ENCODE data around the gene CCDC43. TPM values are rescaled to one million over a fixed set of nuclear protein-coding genes. Genes with fewer than 3 reads are reported as not detected.
"Not testable (repeated sequence)": the region's sequence is repeated elsewhere in the genome, so short reads cannot be mapped to it uniquely, and the experiment has no call there.

CCDC43 gene
- total and polyA plus RNA-seq, 2 donors, result 19.3 to 22.8 TPM

- H3K4me3 ChIP-seq (ENCODE audit: low read length in 2 of 2), result no peak overlapping the region
- no peak for DNase-seq (ENCODE audit: low read depth in 6 of 9, low spot score in 9 of 9)
- whole genome bisulfite sequencing, result 99% methylated on average over 1 of the region's 1 CpG
These were observed 29.9 kb upstream of the CCDC43 start for GRCh38 chr17:44719444-44719843.

GRCh38 chr17:44708401-44709263 lies 19.1 kb upstream of the CCDC43 start, which contains the start of gene DBF4B:
Gene DBF4B, plus strand, starts transcription at chr17:44708665. Its CDS starts 156 bp downstream, at chr17:44708821.
- H3K27ac ChIP-seq (ENCODE audit: low read depth in 1 of 2, low read length in 1 of 2), result peak within 1 kb of the TSS; percentile 3 to 77
- under 1% methylated on average over 52 of the region's 52 CpGs for WGBS
- peaks cover 5 to 15% of the 10 kb centered on the region in 2 donors for H3K4me1 ChIP-seq (ENCODE audit: control insufficient read depth in 2 of 2, insufficient read depth in 2 of 2, low read length in 2 of 2)
- no peaks in the 10 kb centered on the region for H3K36me3 ChIP-seq (ENCODE audit: control insufficient read depth in 2 of 2, insufficient read depth in 2 of 2, low read length in 1 of 2)
- H3K9me3 ChIP-seq (ENCODE audit: control insufficient read depth in 2 of 2, insufficient read depth in 1 of 2, low read length in 1 of 2), result no peaks in the 10 kb centered on the region
- no peaks in the 10 kb centered on the region for H3K27me3 ChIP-seq (ENCODE audit: control insufficient read depth in 2 of 2, insufficient read depth in 1 of 2, low read length in 1 of 2)
- peak within 1 kb of the TSS; percentile 79 to 99 for H3K4me3 ChIP-seq (ENCODE audit: low read length in 2 of 2)
- peak; percentile 84 to 98 (median 93) for DNase-seq (ENCODE audit: low read depth in 6 of 9, low spot score in 9 of 9)

More at GRCh38 chr17:44719444-44719843, 29.9 kb upstream of the CCDC43 start:
- Histone ChIP-seq H3K27me3 (ENCODE audit: control insufficient read depth in 2 of 2, insufficient read depth in 1 of 2, low read length in 1 of 2) (no peaks in the 10 kb centered on the region), H3K4me1 (ENCODE audit: control insufficient read depth in 2 of 2, insufficient read depth in 2 of 2, low read length in 2 of 2) (no peaks in the 10 kb centered on the region), H3K27ac (ENCODE audit: low read depth in 1 of 2, low read length in 1 of 2) (no peak overlapping the region), H3K9me3 (ENCODE audit: control insufficient read depth in 2 of 2, insufficient read depth in 1 of 2, low read length in 1 of 2) (no peaks in the 10 kb centered on the region), H3K36me3 (ENCODE audit: control insufficient read depth in 2 of 2, insufficient read depth in 2 of 2, low read length in 1 of 2) (peaks cover 22 to 23% of the 10 kb centered on the region in 2 donors)

- no peaks in the 10 kb centered on the region for H3K9me3 ChIP-seq (ENCODE audit: control insufficient read depth in 2 of 2, insufficient read depth in 1 of 2, low read length in 1 of 2)
- no peaks in the 10 kb centered on the region for H3K36me3 ChIP-seq (ENCODE audit: control insufficient read depth in 2 of 2, insufficient read depth in 2 of 2, low read length in 1 of 2)
- DNase-seq (ENCODE audit: low read depth in 6 of 9, low spot score in 9 of 9), result no peak
- no peaks in the 10 kb centered on the region for H3K27me3 ChIP-seq (ENCODE audit: control insufficient read depth in 2 of 2, insufficient read depth in 1 of 2, low read length in 1 of 2)
- 24% methylated on average over 4 of the region's 4 CpGs for WGBS
- no peak overlapping the region for H3K27ac ChIP-seq (ENCODE audit: low read depth in 1 of 2, low read length in 1 of 2)
- peak overlapping the region; percentile 79 to 99 for H3K4me3 ChIP-seq (ENCODE audit: low read length in 2 of 2)
- peaks cover 5 to 15% of the 10 kb centered on the region in 2 donors for H3K4me1 ChIP-seq (ENCODE audit: control insufficient read depth in 2 of 2, insufficient read depth in 2 of 2, low read length in 2 of 2)
These were observed 18.3 kb upstream of the CCDC43 start for GRCh38 chr17:44707755-44708400.

GRCh38 chr17:44700288-44700687 lies 10.7 kb upstream of the CCDC43 start:
- H3K4me3 ChIP-seq (ENCODE audit: low read length in 2 of 2); H3K27me3 ChIP-seq (ENCODE audit: control insufficient read depth in 2 of 2, insufficient read depth in 1 of 2, low read length in 1 of 2); H3K36me3 ChIP-seq (ENCODE audit: control insufficient read depth in 2 of 2, insufficient read depth in 2 of 2, low read length in 1 of 2); H3K9me3 ChIP-seq (ENCODE audit: control insufficient read depth in 2 of 2, insufficient read depth in 1 of 2, low read length in 1 of 2); DNase-seq (ENCODE audit: low read depth in 6 of 9, low spot score in 9 of 9); H3K27ac ChIP-seq (ENCODE audit: low read depth in 1 of 2, low read length in 1 of 2); H3K4me1 ChIP-seq (ENCODE audit: control insufficient read depth in 2 of 2, insufficient read depth in 2 of 2, low read length in 2 of 2): not testable (repeated sequence)
- WGBS, result 96% methylated on average over 10 of the region's 10 CpGs

GRCh38 chr17:44693609-44694008 lies 4.0 kb upstream of the CCDC43 start:
- WGBS, result 89% methylated on average over 11 of the region's 11 CpGs
- Histone ChIP-seq H3K36me3 (ENCODE audit: control insufficient read depth in 2 of 2, insufficient read depth in 2 of 2, low read length in 1 of 2) (no peaks in the 10 kb centered on the region), H3K4me3 (ENCODE audit: low read length in 2 of 2) (no peak overlapping the region), H3K27me3 (ENCODE audit: control insufficient read depth in 2 of 2, insufficient read depth in 1 of 2, low read length in 1 of 2) (no peaks in the 10 kb centered on the region), H3K4me1 (ENCODE audit: control insufficient read depth in 2 of 2, insufficient read depth in 2 of 2, low read length in 2 of 2) (peaks cover 8 to 14% of the 10 kb centered on the region in 2 donors), H3K9me3 (ENCODE audit: control insufficient read depth in 2 of 2, insufficient read depth in 1 of 2, low read length in 1 of 2) (no peaks in the 10 kb centered on the region), H3K27ac (ENCODE audit: low read depth in 1 of 2, low read length in 1 of 2) (no peak overlapping the region)
- no peak for DNase-seq (ENCODE audit: low read depth in 6 of 9, low spot score in 9 of 9)

- WGBS, result 91% methylated on average over 21 of the region's 21 CpGs
These were observed 1.2 kb upstream of the CCDC43 start for GRCh38 chr17:44690746-44691306.

GRCh38 chr17:44688675-44689476 lies 700 bp downstream of the CCDC43 start:
- 4% methylated on average over 13 of the region's 13 CpGs for WGBS
- Histone ChIP-seq H3K4me3 (ENCODE audit: low read length in 2 of 2) (peak overlapping the region; percentile 65 to 85), H3K36me3 (ENCODE audit: control insufficient read depth in 2 of 2, insufficient read depth in 2 of 2, low read length in 1 of 2) (peaks cover under 1 to 7% of the 10 kb centered on the region in 2 donors), H3K4me1 (ENCODE audit: control insufficient read depth in 2 of 2, insufficient read depth in 2 of 2, low read length in 2 of 2) (peaks cover 9 to 14% of the 10 kb centered on the region in 2 donors), H3K27ac (ENCODE audit: low read depth in 1 of 2, low read length in 1 of 2) (peak overlapping the region in 1 of 2 donors; percentile 81), H3K9me3 (ENCODE audit: control insufficient read depth in 2 of 2, insufficient read depth in 1 of 2, low read length in 1 of 2) (no peaks in the 10 kb centered on the region), H3K27me3 (ENCODE audit: control insufficient read depth in 2 of 2, insufficient read depth in 1 of 2, low read length in 1 of 2) (no peaks in the 10 kb centered on the region)
- no peak for DNase-seq (ENCODE audit: low read depth in 6 of 9, low spot score in 9 of 9)

More at GRCh38 chr17:44690746-44691306, 1.2 kb upstream of the CCDC43 start:
- not testable (repeated sequence) for H3K27me3 ChIP-seq (ENCODE audit: control insufficient read depth in 2 of 2, insufficient read depth in 1 of 2, low read length in 1 of 2); H3K36me3 ChIP-seq (ENCODE audit: control insufficient read depth in 2 of 2, insufficient read depth in 2 of 2, low read length in 1 of 2); H3K27ac ChIP-seq (ENCODE audit: low read depth in 1 of 2, low read length in 1 of 2); H3K4me3 ChIP-seq (ENCODE audit: low read length in 2 of 2); H3K9me3 ChIP-seq (ENCODE audit: control insufficient read depth in 2 of 2, insufficient read depth in 1 of 2, low read length in 1 of 2)
- peaks cover 9 to 14% of the 10 kb centered on the region in 2 donors for H3K4me1 ChIP-seq (ENCODE audit: control insufficient read depth in 2 of 2, insufficient read depth in 2 of 2, low read length in 2 of 2)
- peak in 4 of 9 donors; percentile 12 to 55 (median 20) for DNase-seq (ENCODE audit: low read depth in 6 of 9, low spot score in 9 of 9)

GRCh38 chr17:44688200-44688599 lies 1.4 kb downstream of the CCDC43 start:
- H3K4me1 ChIP-seq (ENCODE audit: control insufficient read depth in 2 of 2, insufficient read depth in 2 of 2, low read length in 2 of 2), result peaks cover 9 to 14% of the 10 kb centered on the region in 2 donors
- H3K4me3 ChIP-seq (ENCODE audit: low read length in 2 of 2), result no peak overlapping the region
- no peaks in the 10 kb centered on the region for H3K27me3 ChIP-seq (ENCODE audit: control insufficient read depth in 2 of 2, insufficient read depth in 1 of 2, low read length in 1 of 2)
- no peak for DNase-seq (ENCODE audit: low read depth in 6 of 9, low spot score in 9 of 9)
- no peaks in the 10 kb centered on the region for H3K9me3 ChIP-seq (ENCODE audit: control insufficient read depth in 2 of 2, insufficient read depth in 1 of 2, low read length in 1 of 2)
- peaks cover 6 to 13% of the 10 kb centered on the region in 2 donors for H3K36me3 ChIP-seq (ENCODE audit: control insufficient read depth in 2 of 2, insufficient read depth in 2 of 2, low read length in 1 of 2)
- WGBS, result 96% methylated on average over 2 of the region's 2 CpGs
- H3K27ac ChIP-seq (ENCODE audit: low read depth in 1 of 2, low read length in 1 of 2), result no peak overlapping the region

Measured in thymus (tissue), 11 donors.